NCI-H2081 treated with DMSO at 0.1 percent for 48 hours (cell line): ENCODE results near the gene F8.
"Not testable (repeated sequence)": the region's sequence is repeated elsewhere in the genome, so short reads cannot be mapped to it uniquely, and the experiment has no call there.

ENCODE experiments used
- DNase-seq: peaks from one replicate; lab custom pipeline; 2025; lab: John Stamatoyannopoulos, UW

Gene F8

GRCh38 chrX:155028877-155029291, 6.4 kb upstream of the F8 start:
- DNase-seq, result no peak

DNA sequence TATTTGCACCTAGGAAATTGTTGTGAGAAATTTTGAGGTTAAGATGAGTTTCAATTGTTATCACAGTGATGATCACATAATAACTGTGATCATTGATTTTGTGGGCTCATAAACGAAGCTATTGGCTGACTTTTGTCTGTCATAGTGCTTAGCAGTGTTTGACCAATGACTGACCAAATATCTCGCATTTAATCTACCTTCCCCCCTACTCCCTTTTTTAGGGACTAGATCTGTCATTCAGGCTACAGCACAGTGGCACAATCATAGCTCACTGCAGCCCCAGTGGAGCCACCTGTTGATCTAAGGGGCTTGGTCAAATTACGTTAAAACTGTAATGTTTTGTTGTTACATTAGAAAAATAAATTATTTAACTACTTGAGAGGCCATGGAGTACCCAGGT, 5.6 kb upstream of the F8 start:
- DNase-seq, result no peak

DNA sequence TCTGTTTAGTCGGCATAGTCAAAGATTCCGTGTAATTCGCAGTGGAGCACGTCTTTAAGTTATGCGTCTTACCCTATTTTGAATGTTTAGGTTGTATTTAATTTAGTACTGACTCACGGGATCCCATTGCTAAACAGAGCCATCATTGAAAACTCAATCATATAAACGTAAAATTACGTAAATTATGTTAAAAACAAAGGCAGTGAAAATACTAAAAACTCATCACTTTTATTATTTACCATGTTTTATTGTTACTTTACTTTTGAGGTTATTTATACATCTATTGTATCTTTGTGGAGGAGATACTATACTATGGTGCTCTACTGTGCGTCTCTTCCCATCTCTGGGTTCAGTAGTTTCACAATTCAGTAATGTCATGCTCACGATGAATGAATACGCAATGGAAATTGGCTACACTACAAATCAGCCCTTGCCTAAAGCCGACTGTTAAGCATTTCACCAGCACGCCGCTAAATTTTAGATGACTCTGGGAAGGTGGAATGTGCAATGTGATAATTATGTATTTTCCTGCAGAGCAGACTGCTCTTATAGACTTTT, 5.1 kb upstream of the F8 start:
- DNase-seq, result no peak

- DNase-seq, result peak; percentile 43
These were observed 4.4 kb upstream of the F8 start, which contains the start of gene FUNDC2 for GRCh38 chrX:155026727-155027508. TSS of gene FUNDC2 (plus strand) at chrX:155026844. CDS start at chrX:155026939, 95 bp downstream.

GRCh38 chrX:155026420-155026726, 3.9 kb upstream of the F8 start:
- DNase-seq, result no peak

GRCh38 chrX:155023907-155024833, 1.6 kb upstream of the F8 start:
- DNase-seq, result no peak

DNA sequence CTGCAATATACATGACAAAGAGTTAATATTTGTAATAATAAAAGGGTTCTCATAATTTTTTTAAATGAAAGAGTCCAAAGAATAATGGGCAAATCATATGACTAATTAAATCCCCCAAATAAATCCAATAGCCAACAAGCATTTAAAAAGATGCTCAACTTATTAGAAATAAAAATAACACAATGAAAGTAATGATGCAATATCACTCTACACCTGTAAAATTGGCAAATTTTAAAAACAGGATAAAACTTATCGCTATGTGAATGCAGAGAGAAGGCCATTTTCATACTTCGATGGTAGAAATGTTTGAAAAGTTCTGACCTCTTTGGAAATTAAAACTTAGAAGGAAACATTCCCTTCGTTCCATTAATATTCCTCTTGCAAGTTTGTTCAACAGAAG, 1.9 kb downstream of the F8 start:
- DNase-seq, result no peak

DNA sequence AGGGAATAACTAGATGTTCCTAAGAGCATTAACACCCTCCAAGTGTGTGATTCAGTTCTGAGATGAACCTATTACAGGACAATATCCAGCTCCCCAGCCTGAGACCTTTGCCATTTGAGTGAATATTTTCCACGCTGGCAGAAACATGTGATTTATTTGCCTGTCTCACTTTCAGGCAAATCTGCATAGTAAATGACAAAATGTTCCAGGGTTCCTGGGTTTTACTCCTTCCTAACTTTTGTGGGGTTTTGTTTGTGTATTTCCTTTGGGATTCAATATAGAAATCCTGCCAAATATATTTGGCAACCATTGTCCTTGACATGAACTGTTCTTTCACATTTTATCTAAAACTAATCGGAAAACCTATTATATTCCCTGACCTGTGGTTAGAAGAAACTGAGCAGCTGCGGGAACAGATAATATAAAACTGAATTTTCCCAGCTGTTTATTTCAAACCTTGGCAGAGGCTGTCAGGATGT, 12.5 kb downstream of the F8 start:
- no peak for DNase-seq

DNA sequence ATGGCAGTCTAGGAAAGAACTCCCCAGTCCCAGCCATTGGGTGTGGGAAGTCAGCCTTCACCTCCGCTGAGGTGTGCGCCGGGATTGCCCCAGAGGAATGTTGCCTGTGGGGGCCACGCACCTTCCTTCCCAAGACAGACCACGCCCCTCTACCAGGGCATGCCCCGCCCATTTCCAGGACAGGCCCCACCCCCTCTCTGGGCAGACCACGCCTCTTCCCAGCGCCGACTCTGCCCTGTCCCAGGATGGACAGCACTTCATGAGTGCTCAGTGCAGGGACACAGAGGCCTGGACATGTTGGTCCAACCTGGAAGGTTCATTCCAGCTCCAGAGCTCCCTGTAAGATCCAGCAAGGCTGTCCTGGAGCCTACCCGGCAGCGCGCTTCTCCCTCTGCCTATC, 13.9 kb downstream of the F8 start:
- DNase-seq, result not testable (repeated sequence)

- not testable (repeated sequence) for DNase-seq
These were observed 15.4 kb downstream of the F8 start for GRCh38 chrX:155006913-155007671.

DNA sequence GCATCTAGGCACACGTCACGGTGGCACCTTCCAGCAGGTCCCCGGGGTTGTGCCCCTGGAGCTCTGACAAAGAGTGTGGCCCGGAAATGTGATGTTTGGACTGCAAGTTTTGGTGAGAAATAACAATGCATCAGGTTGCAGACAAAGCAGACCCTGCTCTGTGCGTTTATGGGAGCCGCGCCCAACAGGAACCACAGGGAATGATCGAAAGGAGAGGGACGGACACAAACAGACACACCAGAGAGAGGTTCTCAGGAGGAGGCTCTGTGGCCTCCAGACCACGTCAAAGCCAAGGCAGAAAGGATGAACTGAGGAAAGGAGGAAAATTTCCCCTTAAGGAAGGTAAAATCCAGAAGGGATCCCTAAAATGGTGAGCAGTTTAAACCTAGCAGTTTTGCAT, 16.1 kb downstream of the F8 start:
- not testable (repeated sequence) for DNase-seq

- DNase-seq, result no peak
These were observed 17.3 kb downstream of the F8 start for GRCh38 chrX:155005190-155005589.

- no peak for DNase-seq
These were observed 20.6 kb downstream of the F8 start for GRCh38 chrX:155001873-155002272.

- no peak for DNase-seq
These were observed 21.7 kb downstream of the F8 start for GRCh38 chrX:155000841-155001240.

- DNase-seq, result no peak
These were observed 24.2 kb downstream of the F8 start for GRCh38 chrX:154998204-154998880.

GRCh38 chrX:154991476-154991875, 31.0 kb downstream of the F8 start:
- DNase-seq, result no peak

- no peak for DNase-seq
These were observed 31.5 kb downstream of the F8 start for GRCh38 chrX:154991039-154991438.

DNA sequence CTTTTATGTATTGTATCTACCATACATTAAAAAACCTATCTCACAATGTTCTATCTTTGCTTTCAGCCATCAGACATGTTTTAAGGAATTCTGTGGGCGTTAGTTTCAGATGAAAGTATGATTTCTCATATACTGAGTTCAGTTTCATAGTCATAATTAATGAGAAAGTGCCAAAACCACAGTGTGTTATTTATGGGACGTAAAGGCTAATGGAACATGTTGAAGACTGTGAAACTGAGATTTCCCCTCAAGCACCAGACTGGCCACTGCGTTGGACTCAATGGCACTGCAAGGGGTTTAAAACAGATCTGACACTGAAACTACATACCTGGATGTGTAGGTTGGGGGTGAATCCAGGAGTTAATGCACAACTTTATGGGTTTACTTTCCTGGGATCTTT, 32.0 kb downstream of the F8 start:
- DNase-seq, result no peak

DNA sequence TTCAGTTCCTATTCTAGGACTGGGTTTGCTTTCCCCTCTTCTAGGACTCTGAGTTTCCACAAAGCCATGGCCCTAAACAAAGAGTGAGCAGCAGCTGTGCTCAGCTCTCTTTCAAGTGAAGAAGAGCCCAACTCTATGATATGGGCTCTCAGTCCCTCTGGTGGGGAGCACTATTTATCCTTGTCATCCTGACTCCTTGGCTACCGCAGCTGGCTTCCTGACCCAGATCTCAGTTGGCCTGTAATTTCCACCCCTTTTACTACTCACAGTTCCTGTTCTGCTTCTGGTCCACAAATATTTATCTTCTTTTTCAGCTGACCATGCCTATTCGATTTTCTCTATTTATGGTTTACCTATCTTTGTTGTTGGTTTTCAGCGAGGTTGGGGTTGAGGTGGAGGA, 33.8 kb downstream of the F8 start:
- no peak for DNase-seq

GRCh38 chrX:154987940-154988339, 34.6 kb downstream of the F8 start:
- DNase-seq, result no peak

DNA sequence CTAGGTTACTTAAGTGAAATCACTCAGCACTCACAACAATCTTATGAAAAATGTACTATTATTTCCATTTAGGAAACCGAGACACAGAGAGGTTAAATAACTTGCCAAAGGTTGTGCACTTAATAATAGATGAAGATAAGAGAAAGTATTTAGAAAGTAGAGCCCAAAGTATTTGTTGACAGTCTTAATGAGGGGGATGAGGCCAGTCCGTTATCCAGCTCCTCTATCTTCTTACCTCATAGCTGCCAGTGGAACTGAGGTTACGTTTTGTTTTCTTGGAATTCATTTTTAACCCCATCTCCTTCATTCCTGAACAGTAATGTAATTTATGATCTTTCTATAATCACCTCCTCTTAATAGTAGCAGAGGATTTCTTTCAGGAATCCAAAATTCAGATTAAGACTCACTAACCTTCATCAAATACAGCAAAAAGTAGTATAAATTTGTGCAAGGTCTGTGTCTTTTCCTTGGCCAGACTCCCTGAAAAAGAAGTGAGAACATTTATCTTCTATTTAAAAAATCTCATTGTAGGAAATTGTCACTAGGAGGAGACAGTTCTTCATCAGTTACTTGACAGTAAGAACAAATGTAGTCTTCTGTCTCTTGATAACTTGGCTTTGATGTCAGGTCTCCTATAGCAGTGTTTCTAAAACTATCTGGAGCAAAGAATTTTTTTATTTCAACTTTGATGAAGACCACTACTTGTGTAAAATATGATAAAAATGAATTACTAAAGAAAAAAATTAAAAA, 35.5 kb downstream of the F8 start:
- DNase-seq, result no peak
